PFSK-1 (cell line): Measurements from ENCODE around the gene NOVA2.

ENCODE experiments used
- POLR2AphosphoS5 ChIP-seq: IDR thresholded peaks from 2 replicates; pipeline ENCODE4 v1.6.1; 2012; ENCODE audit warnings: low read depth, mild to moderate bottlenecking, control low read depth, low read length, moderate library complexity
- REST ChIP-seq, 2 experiments: IDR thresholded peaks; 2 replicates each; pipeline versions ENCODE4 v1.6.1 to v1.8.0; 2011 to 2012; ENCODE audit warnings: low read depth in 2 of 2, low read length in 2 of 2, control low read depth in 1 of 2, inconsistent platforms in 1 of 2, mild to moderate bottlenecking in 1 of 2, moderate library complexity in 1 of 2; ENCODE audit not compliant: insufficient read depth in 1 of 2

- TF ChIP-seq REST (IDR thresholded peaks at IDR 0.05; ENCODE audit: insufficient read depth in 1 of 2, low read depth in 2 of 2, low read length in 2 of 2): no peak
- TF ChIP-seq POLR2AphosphoS5: no peak
These were observed 11.6 kb downstream of the NOVA2 start for GRCh38 chr19:45962021-45962420.
